Naive B cell (primary cell): Measurements from ENCODE around the gene ABCA5. TPM values are rescaled to one million over a fixed set of nuclear protein-coding genes. Genes with fewer than 3 reads are reported as not detected.
"Not testable (repeated sequence)": the region's sequence is repeated elsewhere in the genome, so short reads cannot be mapped to it uniquely, and the experiment has no call there.

Source experiments
- ATAC-seq, 2 donors: fragments of 150-1000 bp; cut with Tn5 transposase; 2 replicates each; pipeline ENCODE4 v1.10.0; 2021; ENCODE audit warnings: low read depth in 2 of 2, mild to moderate bottlenecking in 2 of 2, moderate library complexity in 2 of 2
- DNase-seq: peaks from one replicate; pipeline ENCODE4 v3.0.0; 2022
- H3K27ac Mint-ChIP-seq, 6 donors: one replicate each; pipeline ENCODE4 v1.8.0; 2020 to 2022; ENCODE audit warnings: mild to moderate bottlenecking in 6 of 6, mixed read lengths in 6 of 6, moderate library complexity in 5 of 6, inconsistent platforms in 2 of 6
- H3K27me3 Mint-ChIP-seq, 3 donors: one replicate each; pipeline ENCODE4 v1.8.0; 2021 to 2022; ENCODE audit warnings: mixed read lengths in 3 of 3, mild to moderate bottlenecking in 1 of 3
- H3K36me3 Mint-ChIP-seq, 2 donors: one replicate each; pipeline ENCODE4 v1.8.0; 2020 to 2022; ENCODE audit warnings: mixed read lengths in 2 of 2, inconsistent platforms in 1 of 2, mild to moderate bottlenecking in 1 of 2
- H3K4me1 Mint-ChIP-seq, 3 donors: one replicate each; pipeline ENCODE4 v1.8.0; 2020 to 2022; ENCODE audit warnings: mixed read lengths in 3 of 3, inconsistent platforms in 1 of 3, mild to moderate bottlenecking in 1 of 3, moderate library complexity in 1 of 3
- H3K4me3 Mint-ChIP-seq, 8 donors: one replicate each; pipeline ENCODE4 v1.8.0; 2020 to 2022; ENCODE audit warnings: mild to moderate bottlenecking in 8 of 8, mixed read lengths in 8 of 8, moderate library complexity in 8 of 8, inconsistent platforms in 2 of 8
- H3K9me3 Mint-ChIP-seq, 7 donors: one replicate each; pipeline ENCODE4 v1.8.0; 2020 to 2022; ENCODE audit warnings: mixed read lengths in 7 of 7, mild to moderate bottlenecking in 5 of 7, inconsistent platforms in 2 of 7, moderate library complexity in 1 of 7
- polyA plus RNA-seq, 6 donors: library from polyadenylated mRNA; unstranded; fragments of 300-500 nt; fragmentation: Illumina TruSeq; gene quantifications; one replicate each; pipeline ENCODE4 v1.2.3, GENCODE V29; 2021; ENCODE audit warnings: low read depth in 6 of 6

Gene ABCA5
- polyA plus RNA-seq, 6 donors from 2014 or later: 2.7 to 6.9 (median 4.6) TPM

DNA sequence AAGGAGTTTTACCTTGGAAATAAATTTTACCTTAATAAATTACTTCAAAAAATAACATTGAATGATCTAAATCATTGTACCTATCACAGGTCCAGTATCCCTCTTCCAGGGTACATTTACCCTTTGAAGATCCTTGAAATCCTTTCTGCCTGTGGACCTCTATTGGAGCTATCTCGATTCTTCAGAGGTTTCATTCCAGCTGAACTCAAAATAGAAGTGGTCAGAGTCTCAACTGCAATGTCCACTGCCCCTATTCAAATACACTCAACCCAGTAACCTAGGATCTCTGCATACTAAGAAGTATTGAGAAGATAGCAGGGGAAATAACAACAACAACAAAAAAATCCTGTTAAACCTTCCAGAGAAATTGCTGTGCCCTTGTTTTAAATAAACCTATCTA lies 9.3 kb downstream of the ABCA5 start:
- Mint-ChIP-seq H3K9me3 (no peaks in the 10 kb centered on the region), H3K27me3 (no peaks in the 10 kb centered on the region), H3K4me1 (peaks cover 0 to 6% (median 0%) of the 10 kb centered on the region in 3 donors), H3K27ac (no peak overlapping the region), H3K36me3 (peaks cover 0 to 9% of the 10 kb centered on the region in 2 donors), H3K4me3 (no peak overlapping the region)
- ATAC-seq: no peak
- DNase-seq: no peak

DNA sequence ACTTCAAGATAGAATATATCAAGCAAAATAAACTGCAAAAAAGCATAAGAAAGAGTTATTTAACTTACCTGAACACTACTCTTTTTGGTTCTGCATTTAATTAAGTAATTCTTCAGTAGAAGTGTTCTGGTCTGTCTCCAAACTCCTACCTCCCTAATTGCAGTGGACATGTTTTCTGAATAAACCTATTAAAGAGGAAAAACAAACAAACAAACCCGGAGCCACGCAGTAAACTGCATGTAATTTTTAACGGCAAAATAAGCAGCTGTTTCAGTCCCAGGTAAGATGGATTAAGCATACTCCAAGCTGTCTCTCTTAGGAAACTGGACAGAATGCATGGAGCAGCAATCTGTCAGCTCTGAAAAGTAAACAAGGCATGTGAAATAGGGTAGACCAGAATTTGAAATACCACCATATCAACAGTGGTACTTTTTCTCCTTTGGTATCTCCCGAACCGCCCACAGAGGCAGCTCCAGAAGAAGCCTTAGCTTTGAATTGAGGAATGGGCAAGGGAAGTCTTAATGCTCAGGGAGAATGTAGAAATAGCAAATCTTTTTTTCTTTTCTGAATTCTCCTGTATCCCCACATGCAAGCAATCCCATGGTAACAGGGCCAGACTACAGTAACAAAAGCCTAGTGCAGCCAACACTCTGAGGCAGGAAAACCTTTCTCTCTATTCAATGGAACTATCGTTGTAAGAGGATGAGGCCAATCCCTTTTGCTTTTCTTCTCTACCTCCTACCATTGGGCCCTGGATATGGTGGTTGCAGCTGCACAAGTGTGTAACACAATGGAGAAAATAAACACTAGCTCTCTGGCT lies 12.5 kb downstream of the ABCA5 start:
- H3K9me3 Mint-ChIP-seq: no peaks in the 10 kb centered on the region
- peaks cover 0 to 3% (median 0%) of the 10 kb centered on the region in 3 donors for H3K4me1 Mint-ChIP-seq
- no peak overlapping the region for H3K4me3 Mint-ChIP-seq
- DNase-seq (no peak), ATAC-seq (no peak)
- H3K27ac Mint-ChIP-seq: no peak overlapping the region
- peaks cover 0 to 9% of the 10 kb centered on the region in 2 donors for H3K36me3 Mint-ChIP-seq
- H3K27me3 Mint-ChIP-seq: no peaks in the 10 kb centered on the region

DNA sequence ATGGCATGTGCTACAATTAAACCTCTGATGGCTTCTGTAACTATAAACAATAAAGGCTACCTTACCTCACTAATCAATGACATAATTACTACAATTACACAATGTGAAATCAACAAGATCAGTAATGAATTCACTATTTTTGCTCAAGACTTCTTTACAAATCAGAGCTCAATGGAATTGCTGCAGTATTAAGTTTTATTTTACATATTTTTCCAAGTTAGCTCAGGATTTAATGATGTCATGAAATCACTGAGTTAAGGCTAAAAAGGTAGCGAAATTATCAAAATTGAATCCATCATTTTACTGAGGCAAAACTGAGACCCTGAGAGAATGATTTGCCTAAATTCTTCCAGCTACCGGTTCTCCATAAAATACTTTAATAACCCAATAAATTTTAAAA lies 21.8 kb downstream of the ABCA5 start:
- no peak for DNase-seq
- Mint-ChIP-seq H3K36me3 (peaks cover 0 to 3% of the 10 kb centered on the region in 2 donors), H3K27ac (no peak overlapping the region), H3K4me1 (no peaks in the 10 kb centered on the region), H3K4me3 (no peak overlapping the region), H3K27me3 (no peaks in the 10 kb centered on the region), H3K9me3 (no peaks in the 10 kb centered on the region)
- ATAC-seq: no peak

DNA sequence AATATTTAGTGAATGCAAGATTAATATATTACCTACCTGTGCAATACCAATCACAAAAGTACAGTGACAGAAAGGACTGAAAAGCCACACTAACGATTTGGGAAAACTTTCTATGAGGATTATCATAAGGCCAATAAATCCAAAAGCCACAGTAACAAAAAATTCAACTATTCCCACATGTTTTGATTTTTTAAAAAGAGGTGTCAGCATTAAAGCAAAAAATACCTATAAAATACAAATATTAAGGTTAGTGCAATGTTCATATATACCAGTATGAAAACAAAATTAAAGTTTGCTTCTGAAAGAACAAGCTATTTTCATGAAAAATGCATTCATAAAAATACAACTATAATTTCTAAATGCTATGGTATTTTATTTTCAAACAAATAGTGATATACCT lies 24.3 kb downstream of the ABCA5 start:
- H3K4me3 Mint-ChIP-seq: no peak overlapping the region
- H3K27ac Mint-ChIP-seq: no peak overlapping the region
- H3K27me3 Mint-ChIP-seq: no peaks in the 10 kb centered on the region
- DNase-seq: no peak
- peaks cover 0 to 1% (median 0%) of the 10 kb centered on the region in 7 donors for H3K9me3 Mint-ChIP-seq
- H3K4me1 Mint-ChIP-seq: peaks cover 0 to 3% (median 0%) of the 10 kb centered on the region in 3 donors
- peaks cover 4 to 15% of the 10 kb centered on the region in 2 donors for H3K36me3 Mint-ChIP-seq
- ATAC-seq: no peak

DNA sequence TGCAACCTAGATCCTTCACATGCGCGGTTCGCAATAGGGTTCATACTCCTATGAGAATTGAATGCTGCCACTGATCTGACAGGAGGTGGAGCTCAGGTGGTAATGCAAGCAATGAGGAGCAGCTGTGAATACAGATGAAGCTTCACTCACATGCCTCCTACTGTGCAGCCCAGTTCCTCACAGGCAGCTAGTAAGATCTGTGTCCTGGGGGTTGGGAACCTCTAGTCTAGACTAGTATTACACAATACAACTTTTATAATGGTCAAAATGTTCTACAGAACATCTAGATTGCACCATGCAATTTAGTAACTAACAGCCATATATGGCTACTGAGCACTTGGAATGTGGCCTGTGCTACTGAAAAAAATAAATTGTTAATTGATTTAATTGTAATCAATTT lies 26.7 kb downstream of the ABCA5 start:
- Mint-ChIP-seq H3K27me3 (no peaks in the 10 kb centered on the region), H3K4me1 (peaks cover 0 to 3% (median 0%) of the 10 kb centered on the region in 3 donors), H3K9me3 (peaks cover 0 to 3% (median 0%) of the 10 kb centered on the region in 7 donors), H3K4me3 (no peak overlapping the region), H3K36me3 (peaks cover 9 to 11% of the 10 kb centered on the region in 2 donors), H3K27ac (no peak overlapping the region)
- ATAC-seq (no peak), DNase-seq (no peak)

DNA sequence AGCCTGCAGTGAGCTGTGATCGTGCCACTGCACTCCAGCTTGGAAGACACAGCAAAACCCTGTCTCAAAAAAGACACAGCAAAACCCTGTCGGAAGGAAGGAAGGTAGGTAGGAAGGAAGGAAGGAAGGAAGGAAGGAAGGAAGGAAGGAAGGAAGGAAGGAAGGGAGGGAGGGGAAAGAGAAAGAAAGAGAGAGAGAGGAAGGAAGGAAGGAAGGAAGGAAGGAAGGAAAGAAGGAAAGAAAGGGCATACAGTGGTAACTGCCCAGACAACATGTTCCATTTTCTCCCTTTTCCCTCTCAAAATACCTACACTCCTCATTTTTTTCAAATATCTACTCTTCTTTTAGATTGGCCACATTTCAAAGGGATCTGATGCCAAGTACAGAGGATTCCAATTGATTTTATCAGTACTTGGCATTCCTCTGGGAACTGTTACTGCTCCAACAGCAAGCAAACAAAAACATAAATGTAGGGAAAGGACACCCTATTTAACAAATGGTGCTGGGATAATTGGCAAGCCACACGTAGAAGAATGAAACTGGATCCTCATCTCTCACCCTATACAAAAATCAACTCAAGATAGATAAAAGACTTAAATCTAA lies 28.7 kb downstream of the ABCA5 start:
- H3K27me3 Mint-ChIP-seq, H3K4me1 Mint-ChIP-seq, H3K4me3 Mint-ChIP-seq, ATAC-seq, H3K9me3 Mint-ChIP-seq, DNase-seq: not testable (repeated sequence)
- peaks cover 10 to 11% of the 10 kb centered on the region in 2 donors for H3K36me3 Mint-ChIP-seq
- H3K27ac Mint-ChIP-seq: peak overlapping the region in 3 of 6 donors; percentile 6 to 86 (median 27)

DNA sequence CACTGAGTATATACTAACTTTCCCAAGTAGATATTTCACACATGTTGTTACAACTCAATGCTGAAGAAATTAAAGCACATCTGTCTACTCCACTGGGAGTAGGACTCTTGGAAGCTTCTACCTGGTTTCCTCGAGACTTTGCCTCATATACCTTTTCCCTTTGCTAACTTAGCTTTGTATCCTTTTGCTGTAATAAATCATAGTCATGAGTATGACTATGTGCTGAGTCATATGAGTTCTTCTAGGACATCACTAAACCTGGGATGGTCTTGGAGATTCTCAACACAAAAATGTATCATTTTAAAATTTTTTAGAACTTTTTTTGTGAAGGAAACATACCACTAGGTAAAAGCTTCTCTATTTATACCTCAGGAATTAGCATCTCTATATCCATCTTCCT lies 39.8 kb downstream of the ABCA5 start:
- Mint-ChIP-seq H3K4me3 (no peak overlapping the region), H3K4me1 (peaks cover under 1 to 1% (median under 1%) of the 10 kb centered on the region in 3 donors), H3K27me3 (no peaks in the 10 kb centered on the region), H3K27ac (peak overlapping the region in 1 of 6 donors; percentile 15), H3K36me3 (peaks cover 20 to 35% of the 10 kb centered on the region in 2 donors), H3K9me3 (peaks cover 0 to under 1% (median 0%) of the 10 kb centered on the region in 7 donors)
- ATAC-seq (no peak), DNase-seq (no peak)

DNA sequence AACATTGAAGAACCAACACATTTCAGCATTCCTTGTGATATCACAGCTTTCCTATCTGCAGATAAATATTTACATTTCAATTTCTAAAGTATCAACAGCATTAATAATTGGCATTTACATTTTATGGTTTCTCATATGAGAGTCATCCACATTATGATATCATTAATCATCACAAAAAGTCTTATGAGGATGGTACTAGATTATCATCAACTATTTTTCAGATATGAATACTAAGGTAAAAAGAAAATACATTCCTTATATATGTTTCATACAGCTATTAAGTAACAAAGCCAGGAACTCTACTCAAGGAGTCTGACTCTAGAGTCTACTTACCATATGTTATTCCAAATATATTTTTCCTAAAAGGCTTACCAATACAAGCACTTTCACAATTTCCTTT lies 40.7 kb downstream of the ABCA5 start:
- no peak for ATAC-seq
- H3K36me3 Mint-ChIP-seq: peaks cover 26 to 35% of the 10 kb centered on the region in 2 donors
- H3K9me3 Mint-ChIP-seq: peaks cover 0 to 1% (median 0%) of the 10 kb centered on the region in 7 donors
- no peak overlapping the region for H3K27ac Mint-ChIP-seq
- peaks cover 2 to 7% (median 5%) of the 10 kb centered on the region in 3 donors for H3K4me1 Mint-ChIP-seq
- no peak overlapping the region for H3K4me3 Mint-ChIP-seq
- no peaks in the 10 kb centered on the region for H3K27me3 Mint-ChIP-seq
- no peak for DNase-seq

DNA sequence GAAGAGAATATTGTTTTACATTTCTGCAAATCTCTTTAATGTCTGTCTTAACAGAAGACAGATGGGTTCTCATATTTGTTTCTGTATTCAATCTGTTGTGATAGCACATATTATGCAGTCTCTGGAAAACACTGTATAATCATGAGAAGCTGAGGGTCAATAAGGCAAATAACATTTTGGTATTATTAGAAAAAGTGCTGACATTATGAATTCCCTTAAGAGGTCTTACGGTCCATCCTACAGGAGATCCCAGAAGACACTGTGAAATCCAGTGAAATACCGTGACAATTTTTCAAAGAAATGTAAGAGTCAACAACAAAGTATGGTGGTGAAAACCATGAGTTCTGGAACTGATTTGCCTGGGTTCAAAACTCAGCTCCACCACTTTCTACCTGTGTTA lies 42.3 kb downstream of the ABCA5 start:
- Mint-ChIP-seq H3K36me3 (peaks cover 26 to 29% of the 10 kb centered on the region in 2 donors), H3K27me3 (no peaks in the 10 kb centered on the region), H3K27ac (no peak overlapping the region)

DNA sequence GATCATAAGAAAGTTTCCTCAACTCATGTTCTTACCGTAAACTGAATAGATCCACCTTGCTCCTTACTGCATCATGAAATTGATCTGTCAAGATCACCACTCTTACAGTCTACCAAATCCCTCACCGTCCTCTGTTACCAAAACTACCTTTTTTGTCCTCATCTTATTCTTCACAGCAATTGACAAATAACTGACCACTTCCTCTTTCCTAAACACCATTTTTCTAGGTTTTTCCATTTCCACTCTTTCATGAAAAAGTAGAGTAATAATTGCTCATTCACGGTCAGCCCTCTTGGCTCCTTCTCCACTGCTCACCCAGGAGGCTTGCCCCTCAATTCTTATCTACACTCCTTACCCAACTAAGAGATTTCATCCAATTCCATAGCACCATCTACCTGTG lies 44.9 kb downstream of the ABCA5 start:
- Mint-ChIP-seq H3K36me3 (peaks cover 26 to 32% of the 10 kb centered on the region in 2 donors), H3K27ac (peak overlapping the region in 1 of 6 donors; percentile 0), H3K4me1 (peaks cover 2 to 7% (median 5%) of the 10 kb centered on the region in 3 donors), H3K9me3 (peaks cover 0 to 3% (median 0%) of the 10 kb centered on the region in 7 donors), H3K27me3 (no peaks in the 10 kb centered on the region), H3K4me3 (no peak overlapping the region)
- ATAC-seq: no peak
- DNase-seq: no peak

More for the DNA sequence above, 42.3 kb downstream of the ABCA5 start:
- Mint-ChIP-seq H3K4me1 (peaks cover 2 to 7% (median 5%) of the 10 kb centered on the region in 3 donors), H3K9me3 (peaks cover 0 to 3% (median 0%) of the 10 kb centered on the region in 7 donors), H3K4me3 (no peak overlapping the region)
- ATAC-seq: no peak
- no peak for DNase-seq

DNA sequence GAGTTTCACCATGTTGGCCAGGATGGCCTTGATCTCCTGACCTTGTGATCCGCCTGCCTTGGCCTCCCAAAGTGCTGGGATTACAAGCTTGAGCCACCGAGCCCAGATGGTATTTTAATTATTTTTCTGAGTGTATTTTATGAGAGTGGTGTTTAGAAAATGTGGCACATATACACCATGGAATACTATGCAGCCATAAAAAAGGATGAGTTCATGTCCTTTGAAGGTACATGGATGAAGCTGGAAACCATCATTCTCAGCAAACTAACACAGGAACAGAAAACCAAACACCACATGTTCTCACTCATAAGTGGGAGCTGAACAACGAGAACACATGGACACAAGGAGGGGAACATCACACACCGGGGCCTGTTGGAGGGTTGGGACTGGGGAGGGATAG lies 50.7 kb downstream of the ABCA5 start:
- H3K4me1 Mint-ChIP-seq, H3K27me3 Mint-ChIP-seq, ATAC-seq: not testable (repeated sequence)

DNA sequence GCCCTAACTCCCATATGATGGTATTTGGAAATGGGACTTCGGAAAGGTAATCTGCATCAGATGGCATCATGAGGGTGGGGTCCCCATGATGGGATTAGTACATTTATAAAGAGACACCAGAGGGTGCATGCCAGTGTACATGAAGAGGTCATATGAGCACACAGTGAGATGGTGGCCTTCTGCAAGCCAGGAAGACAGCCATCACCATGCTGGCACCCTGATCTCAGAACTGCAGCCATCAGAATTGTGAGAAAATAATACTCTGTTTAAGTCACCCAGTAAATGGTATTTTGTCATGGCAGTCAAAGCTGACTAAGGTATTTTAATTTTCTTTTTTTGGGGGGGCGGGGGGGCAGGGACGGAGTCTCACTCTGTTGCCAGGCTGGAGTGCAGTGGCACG lies 51.2 kb downstream of the ABCA5 start:
- Mint-ChIP-seq H3K9me3 (peaks cover 0 to 4% (median 0%) of the 10 kb centered on the region in 7 donors), H3K4me3 (no peak overlapping the region), H3K36me3 (peaks cover 0 to 5% of the 10 kb centered on the region in 2 donors), H3K27me3 (no peaks in the 10 kb centered on the region), H3K27ac (no peak overlapping the region), H3K4me1 (no peaks in the 10 kb centered on the region)
- DNase-seq (no peak), ATAC-seq (no peak)

More for the DNA sequence above, 50.7 kb downstream of the ABCA5 start:
- H3K27ac Mint-ChIP-seq, H3K4me3 Mint-ChIP-seq, H3K9me3 Mint-ChIP-seq, DNase-seq, H3K36me3 Mint-ChIP-seq: not testable (repeated sequence)

DNA sequence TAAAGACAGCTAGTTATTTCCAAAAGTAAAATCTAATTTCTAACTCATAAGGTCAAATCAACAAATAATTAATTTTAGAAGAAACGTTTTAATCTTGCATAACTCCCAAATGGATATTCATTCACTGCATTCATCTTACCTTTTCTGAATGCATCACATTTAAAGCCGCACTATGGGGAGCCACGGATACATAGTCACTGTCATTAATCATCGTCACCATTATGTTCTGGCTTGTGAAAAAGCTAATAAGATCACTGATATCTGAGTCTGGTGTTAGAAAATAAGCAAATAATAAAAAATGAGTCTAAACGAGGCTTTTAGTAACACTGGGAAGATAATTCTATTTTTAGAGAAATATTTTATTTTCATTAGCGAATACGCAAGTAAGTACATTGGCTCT lies 55.9 kb downstream of the ABCA5 start:
- H3K4me1 Mint-ChIP-seq: no peaks in the 10 kb centered on the region
- ATAC-seq: no peak

More for the DNA sequence above, 55.9 kb downstream of the ABCA5 start:
- H3K27me3 Mint-ChIP-seq: no peaks in the 10 kb centered on the region
- H3K27ac Mint-ChIP-seq: no peak overlapping the region
- no peak for DNase-seq
- no peak overlapping the region for H3K4me3 Mint-ChIP-seq
- H3K9me3 Mint-ChIP-seq: peaks cover 0 to 2% (median 0%) of the 10 kb centered on the region in 7 donors
- no peaks in the 10 kb centered on the region for H3K36me3 Mint-ChIP-seq
